SK-N-SH (cell line): ENCODE data around the gene CDH2. TPM values are rescaled to one million over a fixed set of nuclear protein-coding genes. Genes with fewer than 3 reads are reported as not detected.

Source experiments
- CTCF ChIA-PET: fragments of 300-600, 350-600 bp; formaldehyde crosslinking; extraction: SDS; loops from one replicate; lab custom pipeline; 2021; lab: Yijun Ruan, JAX
- POLR2A ChIA-PET: fragments of 350-600 bp; sonication (Branson Sonifier 250); formaldehyde crosslinking; extraction: SDS; loops from one replicate; lab custom pipeline; 2020; ENCODE audit warnings: antibody characterized with exemption, inconsistent platforms; lab: Yijun Ruan, JAX
- DNase-seq: peaks from one replicate; pipeline ENCODE4 v3.0.0; 2012
- H2AFZ ChIP-seq: fragments of 200-600 bp; sonication (generic); 2 replicates; pipeline ENCODE4 v1.8.1; 2016; ENCODE audit warnings: antibody characterized with exemption, mild to moderate bottlenecking, low read depth
- H3F3A ChIP-seq: fragments of 200-600 bp; sonication (generic); replicated peaks from 2 replicates; pipeline ENCODE3; 2016; ENCODE audit warnings: antibody characterized with exemption, mild to moderate bottlenecking; ENCODE audit not compliant: insufficient read depth
- H3K27ac ChIP-seq, 2 experiments: fragments of 200-500 bp in 1 of 2; fragments of 200-600 bp in 1 of 2; sonication (Bioruptor generic) in 1 of 2; sonication (generic), shearing (Covaris generic) in 1 of 2; 2 replicates each; pipeline versions ENCODE4 v1.5.1 to v1.6.1; 2014 to 2016; ENCODE audit warnings: low read depth in 2 of 2, inconsistent platforms in 1 of 2, low read length in 1 of 2, mild to moderate bottlenecking in 1 of 2, mixed read lengths in 1 of 2
- H3K27me3 ChIP-seq: fragments of 200-600 bp; sonication (generic), shearing (Covaris generic); 2 replicates; pipeline ENCODE4 v1.6.1; 2016; ENCODE audit warnings: mixed run types; ENCODE audit not compliant: insufficient read depth
- H3K36me3 ChIP-seq, 2 experiments: fragments of 200-500 bp in 1 of 2; fragments of 200-600 bp in 1 of 2; sonication (Bioruptor generic) in 1 of 2; sonication (generic) in 1 of 2; replicated peaks in 1 of 2; 2 replicates each; pipeline versions ENCODE3 to v1.5.1; 2014 to 2016; ENCODE audit warnings: low read length in 1 of 2, mild to moderate bottlenecking in 1 of 2; ENCODE audit not compliant: insufficient read depth in 2 of 2, control insufficient read depth in 1 of 2
- H3K4me1 ChIP-seq, 2 experiments: fragments of 200-500 bp in 1 of 2; fragments of 200-600 bp in 1 of 2; sonication (Bioruptor generic) in 1 of 2; sonication (generic), shearing (Covaris generic) in 1 of 2; 2 replicates each; pipeline versions ENCODE4 v1.5.1 to v1.6.1; 2014 to 2016; ENCODE audit warnings: low read depth in 1 of 2, low read length in 1 of 2, mixed run types in 1 of 2; ENCODE audit not compliant: insufficient read depth in 2 of 2, control insufficient read depth in 1 of 2
- H3K4me2 ChIP-seq: fragments of 200-600 bp; sonication (generic), shearing (Covaris generic); 2 replicates; pipeline ENCODE4 v1.6.1; 2017; ENCODE audit warnings: mixed run types
- H3K4me3 ChIP-seq, 2 experiments: fragments of 200-500 bp in 1 of 2; fragments of 200-600 bp in 1 of 2; sonication (Bioruptor generic) in 1 of 2; sonication (generic), shearing (Covaris generic) in 1 of 2; 2 replicates each; pipeline versions ENCODE4 v1.5.1 to v1.8.1; 2014 to 2016; ENCODE audit warnings: low read depth in 2 of 2, inconsistent platforms in 1 of 2, low read length in 1 of 2, mild to moderate bottlenecking in 1 of 2, mixed read lengths in 1 of 2, moderate library complexity in 1 of 2
- H3K79me2 ChIP-seq: fragments of 200-600 bp; sonication (generic); 2 replicates; pipeline ENCODE4 v1.8.1; 2017; ENCODE audit warnings: mild to moderate bottlenecking; ENCODE audit not compliant: insufficient read depth
- H3K9ac ChIP-seq: fragments of 200-600 bp; sonication (generic); 2 replicates; pipeline ENCODE4 v1.6.1; 2017; ENCODE audit warnings: mixed run types
- H3K9me2 ChIP-seq: fragments of 200-600 bp; sonication (generic); 2 replicates; pipeline ENCODE4 v1.6.1; 2017; ENCODE audit warnings: mixed run types
- H3K9me3 ChIP-seq: fragments of 200-600 bp; sonication (generic); 2 replicates; pipeline ENCODE4 v1.6.1; 2017; ENCODE audit warnings: mixed run types, mild to moderate bottlenecking, moderate library complexity
- H4K20me1 ChIP-seq: fragments of 200-600 bp; sonication (generic); 2 replicates; pipeline ENCODE4 v1.6.1; 2017; ENCODE audit warnings: mild to moderate bottlenecking, mixed run types; ENCODE audit not compliant: insufficient read depth
- CHD2 ChIP-seq: fragments of 150-350 bp; IDR thresholded peaks from 2 replicates; pipeline ENCODE4 v1.6.1; 2018; ENCODE audit warnings: low read length; ENCODE audit not compliant: partially characterized antibody
- CTCF ChIP-seq: fragments of 200-600 bp; sonication (generic); IDR thresholded peaks from 2 replicates; pipeline ENCODE4 v1.6.1; 2017; ENCODE audit warnings: antibody characterized with exemption, mild to moderate bottlenecking, moderate library complexity
- EZH2phosphoT487 ChIP-seq: fragments of 200-600 bp; sonication (generic); IDR thresholded peaks from 2 replicates; pipeline ENCODE4 v1.6.1; 2017; ENCODE audit warnings: low read depth, mixed run types, mild to moderate bottlenecking, antibody characterized with exemption, moderate library complexity, borderline replicate concordance
- FOSL2 ChIP-seq: IDR thresholded peaks from 2 replicates; pipeline ENCODE4 v1.4.0; 2012; ENCODE audit warnings: low read depth, mild to moderate bottlenecking, moderate library complexity, borderline replicate concordance
- FOXJ3 ChIP-seq: sonication (generic); formaldehyde crosslinking; IDR thresholded peaks from 2 replicates; pipeline ENCODE4 v1.5.1; 2020; ENCODE audit warnings: mild to moderate bottlenecking, missing genetic modification reagents
- GABPA ChIP-seq: IDR thresholded peaks from 2 replicates; pipeline ENCODE4 v1.4.0; 2012; ENCODE audit warnings: low read depth, mild to moderate bottlenecking
- MAX ChIP-seq: IDR thresholded peaks from 2 replicates; pipeline ENCODE4 v1.4.0; 2012; ENCODE audit warnings: low read depth
- NFIC ChIP-seq: IDR thresholded peaks from 2 replicates; pipeline ENCODE4 v1.4.0; 2012; ENCODE audit warnings: borderline replicate concordance
- NRF1 ChIP-seq: IDR thresholded peaks from 2 replicates; pipeline ENCODE4 v1.6.1; 2012; ENCODE audit warnings: low read depth, mild to moderate bottlenecking, low read length
- RCOR1 ChIP-seq: fragments of 150-350 bp; IDR thresholded peaks from 2 replicates; pipeline ENCODE4 v1.6.1; 2017; ENCODE audit warnings: antibody characterized with exemption, low read length
- REST ChIP-seq: IDR thresholded peaks from 2 replicates; pipeline ENCODE4 v1.6.1; 2012; ENCODE audit warnings: mild to moderate bottlenecking, low read depth, low read length, moderate library complexity
- SIN3A ChIP-seq: IDR thresholded peaks from 2 replicates; pipeline ENCODE4 v1.6.1; 2012; ENCODE audit warnings: low read depth, mild to moderate bottlenecking, low read length, moderate library complexity, borderline replicate concordance
- TCF12 ChIP-seq: IDR thresholded peaks from 2 replicates; pipeline ENCODE4 v1.4.0; 2012
- TEAD4 ChIP-seq: IDR thresholded peaks from 2 replicates; pipeline ENCODE4 v1.4.0; 2012; ENCODE audit warnings: mild to moderate bottlenecking, borderline replicate concordance; ENCODE audit not compliant: insufficient read depth
- USF1 ChIP-seq: IDR thresholded peaks from 2 replicates; pipeline ENCODE4 v1.4.0; 2012; ENCODE audit warnings: low read depth, borderline replicate concordance
- USF2 ChIP-seq: fragments of 150-350 bp; IDR thresholded peaks from 2 replicates; pipeline ENCODE4 v1.6.1; 2017; ENCODE audit warnings: antibody characterized with exemption, low read length, low read depth, borderline replicate concordance
- YY1 ChIP-seq: IDR thresholded peaks from 2 replicates; pipeline ENCODE4 v1.4.0; 2012; ENCODE audit warnings: low read depth, mild to moderate bottlenecking
- WGBS: methylation state at CpG from one replicate; pipeline ENCODE4 v1.1.6; 2017; ENCODE audit warnings: low lambda C conversion rate; 5-methylcytosine and 5-hydroxymethylcytosine counted together
- polyA plus RNA-seq, 3 experiments: library from polyadenylated mRNA; depleted of rRNA; stranded (reverse); fragments of >200 nt; gene quantifications; 2 replicates each; pipeline ENCODE4 v1.2.3, GENCODE V29; 2012

The CDH2 gene
- polyA plus RNA-seq, 1 of the 3 experiments (the other 2 are of a cell fraction) = 146 TPM

- 0 out of 2 replicates have a peak overlapping the region, but pooled peaks have one; percentile 44 for H3K9ac ChIP-seq
- peaks cover 100% of the 10 kb centered on the region for H3K79me2 ChIP-seq
- ChIA-PET POLR2A (no interaction called here), CTCF (interaction anchor here (1.5 to 1.9 kb wide), 2 partner anchors 41 to 83 kb away, joined by 3 to 4 read pairs; no protein-coding TSS in a partner anchor)
- H3K4me3 ChIP-seq = no peak overlapping the region
- no peaks in the 10 kb centered on the region for H3K9me3 ChIP-seq
- H3K4me2 ChIP-seq = 0 out of 2 replicates have a peak overlapping the region, but pooled peaks have one; percentile 69
- no peak overlapping the region for H2AFZ ChIP-seq
- 94% methylated on average over 3 of the region's 3 CpGs for WGBS
- DNase-seq = no peak
- peaks cover 6 to 16% of the 10 kb centered on the region in 2 experiments; a peak in 3 of 4 replicates for H3K4me1 ChIP-seq
- H3K9me2 ChIP-seq = no peaks in the 10 kb centered on the region
- H4K20me1 ChIP-seq = peaks cover 39% of the 10 kb centered on the region
- no peaks in the 10 kb centered on the region for H3K27me3 ChIP-seq
- H3K27ac ChIP-seq = peak overlapping the region in 1 of 2 experiments; percentile 78; a peak in 2 of 4 replicates
- peaks cover 0 to 27% of the 10 kb centered on the region in 2 experiments for H3K36me3 ChIP-seq
- no peak for TF ChIP-seq FOSL2
- peaks cover 20% of the 10 kb centered on the region for H3F3A ChIP-seq
Observed at GRCh38 chr18:28088477-28088876, 88.5 kb downstream of the CDH2 start.

GRCh38 chr18:28086670-28087552 is 90.0 kb downstream of the CDH2 start:
- Histone ChIP-seq H3K9me3 (no peaks in the 10 kb centered on the region), H3K9me2 (no peaks in the 10 kb centered on the region), H3K79me2 (peaks cover 100% of the 10 kb centered on the region), H3K27ac (peak overlapping the region in 1 of 2 experiments; percentile 78; a peak in 3 of 4 replicates), H3K4me1 (peaks cover 8 to 16% of the 10 kb centered on the region in 2 experiments; a peak in 3 of 4 replicates), H3K27me3 (no peaks in the 10 kb centered on the region), H3K4me3 (peak overlapping the region in 1 of 2 experiments; percentile 30; a peak in 2 of 4 replicates), H3K9ac (peak overlapping the region; percentile 44; the same call in 1 of the 2 replicates), H3F3A (peaks cover 26% of the 10 kb centered on the region), H3K36me3 (peaks cover 0 to 13% of the 10 kb centered on the region in 2 experiments)
- DNase-seq = peak; percentile 11
- 22% methylated on average over 9 of the region's 9 CpGs for WGBS
- CTCF ChIA-PET = interaction anchor here (1.9 kb wide), 1 partner anchor 85 kb away, joined by 4 read pairs; no protein-coding TSS in a partner anchor
- POLR2A ChIA-PET = no interaction called here
- TF ChIP-seq USF1 = no peak
- TF ChIP-seq FOSL2 = no peak
- no peak for TF ChIP-seq EZH2phosphoT487
- peak; percentile 69; the same call in 1 of the 2 replicates for TF ChIP-seq MAX
- 0 out of 2 replicates have a peak, but pooled peaks have one; percentile 20 for TF ChIP-seq SIN3A
- TF ChIP-seq TEAD4 = no peak
- TF ChIP-seq RCOR1 = no peak
- no peak for TF ChIP-seq NRF1
- no peak for TF ChIP-seq CHD2
- TF ChIP-seq CTCF = no peak
- TF ChIP-seq FOXJ3 (CRISPR knock-in tag) = no peak
- TF ChIP-seq NFIC = peak; percentile 71
- no peak for TF ChIP-seq USF2
- peak; percentile 45; the same call in 1 of the 2 replicates for TF ChIP-seq TCF12
- TF ChIP-seq REST = no peak
- TF ChIP-seq GABPA = no peak
- no peak for TF ChIP-seq YY1
- TF ChIP-seq, all 33 proteins: peak for 4
- H4K20me1 ChIP-seq = peaks cover 43% of the 10 kb centered on the region
- H2AFZ ChIP-seq = no peak overlapping the region
- H3K4me2 ChIP-seq = peak overlapping the region; percentile 69
